SU-DHL-6 (cell line): Measurements from ENCODE around the gene GDF7.

Experiments
- H2AFZ ChIP-seq: fragments of 200-600 bp; sonication (generic); 2 replicates; pipeline ENCODE4 v1.6.1; 2014; ENCODE audit warnings: low read depth, mild to moderate bottlenecking, moderate library complexity, mixed read lengths, antibody characterized with exemption, low read length; ENCODE audit not compliant: severe bottlenecking
- H3F3A ChIP-seq: fragments of 200-600 bp; shearing (Covaris generic); 2 replicates; pipeline ENCODE4 v1.6.0; 2016; ENCODE audit warnings: antibody characterized with exemption, mild to moderate bottlenecking; ENCODE audit not compliant: insufficient read depth
- H3K27ac ChIP-seq: fragments of 200-600 bp; sonication (generic); 2 replicates; pipeline ENCODE4 v1.5.1; 2016; ENCODE audit warnings: low read depth, mild to moderate bottlenecking, low read length, moderate library complexity, mixed read lengths
- H3K27me3 ChIP-seq: fragments of 200-600 bp; sonication (generic), shearing (Covaris generic); 2 replicates; pipeline ENCODE4 v1.6.0; 2014; ENCODE audit warnings: mild to moderate bottlenecking, low read length
- H3K36me3 ChIP-seq: fragments of 200-600 bp; sonication (generic); 2 replicates; pipeline ENCODE4 v1.6.1; 2014; ENCODE audit warnings: mild to moderate bottlenecking, low read length, mixed read lengths
- H3K4me2 ChIP-seq: fragments of 300-600, 200-600 bp; shearing (Covaris generic), sonication (generic); 2 replicates; pipeline ENCODE4 v1.6.0; 2014; ENCODE audit warnings: low read length, low read depth, mild to moderate bottlenecking; ENCODE audit not compliant: poor library complexity, severe bottlenecking
- H3K4me3 ChIP-seq: fragments of 200-600 bp; sonication (generic); 2 replicates; pipeline ENCODE4 v1.5.1; 2014; ENCODE audit warnings: antibody characterized with exemption, low read length, mild to moderate bottlenecking, mixed read lengths; ENCODE audit not compliant: insufficient read depth, poor library complexity, severe bottlenecking
- H3K79me2 ChIP-seq: fragments of 200-600 bp; sonication (generic); 2 replicates; pipeline ENCODE4 v1.6.1; 2014; ENCODE audit warnings: mild to moderate bottlenecking, low read length, moderate library complexity; ENCODE audit not compliant: insufficient read depth
- H3K9ac ChIP-seq: fragments of 200-600 bp; sonication (generic); 2 replicates; pipeline ENCODE4 v1.7.0; 2014; ENCODE audit warnings: mild to moderate bottlenecking, low read length
- H3K9me2 ChIP-seq: fragments of 200-600 bp; sonication (generic); replicated peaks from 2 replicates; pipeline ENCODE4 v1.6.1; 2014; ENCODE audit warnings: low read length; ENCODE audit not compliant: insufficient read depth
- H3K9me3 ChIP-seq: fragments of 200-600 bp; sonication (generic); 2 replicates; pipeline ENCODE4 v1.6.1; 2014; ENCODE audit warnings: low read length, mixed read lengths; ENCODE audit not compliant: insufficient read depth
- H4K20me1 ChIP-seq: fragments of 200-600 bp; sonication (generic); 2 replicates; pipeline ENCODE4 v1.6.1; 2014; ENCODE audit warnings: low read depth, mild to moderate bottlenecking, antibody characterized with exemption, low read length, moderate library complexity, mixed read lengths
- CTCF ChIP-seq: fragments of 200-600 bp; sonication (generic); IDR thresholded peaks from one replicate; pipeline ENCODE4 v1.5.1; 2017; ENCODE audit warnings: antibody characterized with exemption, mild to moderate bottlenecking, low read length, moderate library complexity; ENCODE audit not compliant: insufficient read depth, poor library complexity, severe bottlenecking
- EZH2phosphoT487 ChIP-seq: fragments of 200-600 bp; sonication (generic), shearing (Covaris generic); conservative IDR thresholded peaks from 2 replicates; pipeline ENCODE4 v1.6.1; 2018; ENCODE audit warnings: mild to moderate bottlenecking, antibody characterized with exemption, low read length, moderate library complexity, mixed read lengths

GDF7 gene

GRCh38 chr2:20638646-20639430, 28.1 kb upstream of the GDF7 start:
- H3K9me3 ChIP-seq: no peaks in the 10 kb centered on the region
- no peaks in the 10 kb centered on the region for H3K79me2 ChIP-seq
- H3K27ac ChIP-seq: no peak overlapping the region
- no peak overlapping the region for H3K4me3 ChIP-seq
- H2AFZ ChIP-seq: no peak overlapping the region
- no peak overlapping the region for H3K4me2 ChIP-seq
- no peaks in the 10 kb centered on the region for H3K9me2 ChIP-seq
- H3K27me3 ChIP-seq: no peaks in the 10 kb centered on the region
- H3F3A ChIP-seq: no peaks in the 10 kb centered on the region
- no peak for TF ChIP-seq CTCF
- no peaks in the 10 kb centered on the region for H3K36me3 ChIP-seq
- H4K20me1 ChIP-seq: no peaks in the 10 kb centered on the region
- no peak overlapping the region for H3K9ac ChIP-seq

GRCh38 chr2:20640411-20641122, 26.4 kb upstream of the GDF7 start:
- Histone ChIP-seq H3K36me3 (no peaks in the 10 kb centered on the region), H3F3A (no peaks in the 10 kb centered on the region), H3K27ac (no peak overlapping the region), H3K4me2 (no peak overlapping the region), H4K20me1 (no peaks in the 10 kb centered on the region), H3K9me2 (no peaks in the 10 kb centered on the region), H3K9ac (no peak overlapping the region), H3K79me2 (no peaks in the 10 kb centered on the region), H3K4me3 (no peak overlapping the region), H2AFZ (no peak overlapping the region), H3K27me3 (no peaks in the 10 kb centered on the region), H3K9me3 (no peaks in the 10 kb centered on the region)
- no peak for TF ChIP-seq EZH2phosphoT487
- no peak for TF ChIP-seq CTCF

- no peaks in the 10 kb centered on the region for H3K79me2 ChIP-seq
- no peaks in the 10 kb centered on the region for H3F3A ChIP-seq
- H3K4me3 ChIP-seq: no peak overlapping the region
- no peak for TF ChIP-seq CTCF
- H3K9ac ChIP-seq: no peak overlapping the region
- no peaks in the 10 kb centered on the region for H3K27me3 ChIP-seq
- no peaks in the 10 kb centered on the region for H3K9me3 ChIP-seq
- no peaks in the 10 kb centered on the region for H3K36me3 ChIP-seq
- H3K9me2 ChIP-seq: no peaks in the 10 kb centered on the region
- no peaks in the 10 kb centered on the region for H4K20me1 ChIP-seq
- no peak overlapping the region for H3K4me2 ChIP-seq
- H2AFZ ChIP-seq: no peak overlapping the region
- H3K27ac ChIP-seq: no peak overlapping the region
Observed at GRCh38 chr2:20641123-20641985, 25.6 kb upstream of the GDF7 start.
